HG02973 (cell line): ENCODE measurements around the gene SHANK1.

Source experiments
- ATAC-seq: cut with Tn5 transposase; IDR thresholded peaks from one replicate; pipeline ENCODE4 v1.9.1; 2021; ENCODE audit warnings: moderate library complexity; ENCODE audit not compliant: unreplicated experiment

SHANK1 gene

GRCh38 chr19:50729894-50730293 is 10.3 kb upstream of the SHANK1 start:
- ATAC-seq = no peak

GRCh38 chr19:50728084-50728737 is 8.6 kb upstream of the SHANK1 start:
- no peak for ATAC-seq

- ATAC-seq = no peak
These were observed 6.3 kb upstream of the SHANK1 start for GRCh38 chr19:50725911-50726230.

- peak; percentile 24 for ATAC-seq
These were observed 5.8 kb upstream of the SHANK1 start for GRCh38 chr19:50725218-50725910.

DNA sequence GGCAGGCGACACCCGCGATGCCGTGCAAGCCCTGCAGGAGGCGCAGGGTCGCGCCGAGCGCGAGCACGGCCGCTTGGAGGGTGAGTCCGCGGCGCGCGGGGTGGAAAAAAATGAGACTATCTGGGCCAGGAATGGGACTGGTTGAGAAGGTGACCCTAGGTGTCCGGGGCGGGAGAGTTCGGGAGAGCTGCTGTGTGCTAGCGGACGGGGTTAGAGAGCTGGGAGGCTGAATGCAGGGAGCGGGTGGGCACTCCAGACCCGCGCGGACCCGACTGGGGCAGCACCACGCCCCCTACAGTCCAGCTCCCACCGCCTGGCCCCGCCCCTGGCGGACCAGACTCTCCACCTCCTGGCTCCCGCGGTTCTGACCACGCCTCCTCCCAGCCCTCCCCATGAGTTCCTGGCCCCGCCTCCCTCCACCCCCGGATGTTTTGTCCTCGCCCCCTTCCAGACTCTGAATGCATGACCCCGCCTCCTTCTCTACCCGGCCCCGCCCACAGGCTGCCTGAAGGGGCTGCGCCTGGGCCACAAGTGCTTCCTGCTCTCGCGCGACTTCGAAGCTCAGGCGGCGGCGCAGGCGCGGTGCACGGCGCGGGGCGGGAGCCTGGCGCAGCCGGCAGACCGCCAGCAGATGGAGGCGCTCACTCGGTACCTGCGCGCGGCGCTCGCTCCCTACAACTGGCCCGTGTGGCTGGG is 5.1 kb upstream of the SHANK1 start:
- peak; percentile 67 for ATAC-seq

GRCh38 chr19:50723735-50724521 is 4.3 kb upstream of the SHANK1 start:
- ATAC-seq = no peak

- no peak for ATAC-seq
These were observed 3.5 kb upstream of the SHANK1 start, which contains the start of gene CLEC11A for GRCh38 chr19:50723069-50723468. CLEC11A (plus strand) TSS chr19:50723364; CDS start chr19:50723526, 162 bp downstream.

- no peak for ATAC-seq
These were observed 2.8 kb upstream of the SHANK1 start for GRCh38 chr19:50722201-50723013.

GRCh38 chr19:50721441-50722137 is 2.0 kb upstream of the SHANK1 start:
- no peak for ATAC-seq

- ATAC-seq = no peak
These were observed 1.3 kb upstream of the SHANK1 start for GRCh38 chr19:50720921-50721381.

DNA sequence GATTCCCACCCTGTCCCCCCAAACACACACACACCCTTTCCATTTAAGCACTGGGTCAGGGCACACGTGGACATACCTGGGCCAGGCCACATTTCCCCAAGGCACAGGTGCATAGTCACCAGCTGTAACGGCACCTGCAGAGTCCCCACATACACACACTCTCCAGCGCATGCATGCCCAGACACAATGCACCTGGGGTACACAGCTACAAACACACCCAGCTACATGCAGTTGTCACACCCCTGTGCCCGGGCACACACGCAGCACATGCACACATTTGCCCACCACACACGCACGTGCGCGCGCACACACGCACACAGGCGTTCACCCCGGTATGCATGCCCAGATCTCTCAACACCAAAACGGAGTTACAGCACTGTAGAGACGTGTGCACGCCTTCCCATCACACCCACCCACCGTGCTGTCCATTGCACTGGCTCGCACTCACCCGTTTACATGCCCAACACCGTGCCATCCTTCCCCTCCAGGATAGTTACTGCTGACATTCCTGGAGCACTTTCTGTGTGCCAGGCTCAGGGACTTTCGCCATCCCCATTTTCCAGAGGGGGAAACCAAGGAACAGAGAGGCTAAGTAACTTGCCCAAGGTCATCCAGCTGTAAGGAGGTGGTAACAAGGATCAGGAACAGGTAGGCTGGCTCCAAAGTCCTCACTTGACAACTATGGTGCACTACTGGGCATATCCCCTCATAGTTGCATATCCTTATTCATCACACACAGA is 749 bp upstream of the SHANK1 start:
- ATAC-seq = no peak

DNA sequence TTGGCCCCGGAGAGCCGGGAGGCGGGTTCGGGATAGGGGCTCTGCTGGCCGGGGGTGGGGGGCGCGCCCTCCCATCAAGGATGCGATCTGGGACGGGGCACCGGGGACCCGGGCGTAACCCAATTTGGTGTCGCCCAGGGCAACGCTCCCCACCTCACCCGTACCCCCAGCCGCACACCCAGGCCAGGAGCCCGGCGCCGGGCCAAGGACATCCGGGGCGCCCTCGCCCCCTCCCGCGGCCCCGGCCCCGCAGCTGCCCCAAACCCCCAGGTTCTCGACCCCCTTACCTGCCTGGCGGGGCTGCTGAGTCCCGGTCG is 525 bp downstream of the SHANK1 start:
- ATAC-seq = no peak

GRCh38 chr19:50718255-50719118 is 1.1 kb downstream of the SHANK1 start:
- no peak for ATAC-seq

DNA sequence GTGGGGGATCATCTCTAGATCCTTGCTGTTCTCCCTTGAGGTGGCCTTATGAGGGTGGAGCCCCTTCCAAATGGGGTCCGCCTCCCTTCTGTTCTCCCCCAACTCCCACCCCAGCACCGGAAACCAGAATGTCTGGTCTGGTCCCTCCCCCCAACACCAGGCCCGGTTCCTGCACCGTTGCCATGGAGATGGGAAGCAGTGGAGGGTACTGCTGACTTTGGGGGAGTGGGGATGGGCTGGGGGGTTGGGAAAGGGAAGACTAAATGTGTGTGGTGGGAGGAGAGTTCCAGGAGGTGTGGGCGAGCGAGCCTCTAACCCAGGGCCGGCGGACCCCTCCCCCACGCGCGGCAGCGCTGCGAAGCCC is 1.7 kb downstream of the SHANK1 start:
- no peak for ATAC-seq

DNA sequence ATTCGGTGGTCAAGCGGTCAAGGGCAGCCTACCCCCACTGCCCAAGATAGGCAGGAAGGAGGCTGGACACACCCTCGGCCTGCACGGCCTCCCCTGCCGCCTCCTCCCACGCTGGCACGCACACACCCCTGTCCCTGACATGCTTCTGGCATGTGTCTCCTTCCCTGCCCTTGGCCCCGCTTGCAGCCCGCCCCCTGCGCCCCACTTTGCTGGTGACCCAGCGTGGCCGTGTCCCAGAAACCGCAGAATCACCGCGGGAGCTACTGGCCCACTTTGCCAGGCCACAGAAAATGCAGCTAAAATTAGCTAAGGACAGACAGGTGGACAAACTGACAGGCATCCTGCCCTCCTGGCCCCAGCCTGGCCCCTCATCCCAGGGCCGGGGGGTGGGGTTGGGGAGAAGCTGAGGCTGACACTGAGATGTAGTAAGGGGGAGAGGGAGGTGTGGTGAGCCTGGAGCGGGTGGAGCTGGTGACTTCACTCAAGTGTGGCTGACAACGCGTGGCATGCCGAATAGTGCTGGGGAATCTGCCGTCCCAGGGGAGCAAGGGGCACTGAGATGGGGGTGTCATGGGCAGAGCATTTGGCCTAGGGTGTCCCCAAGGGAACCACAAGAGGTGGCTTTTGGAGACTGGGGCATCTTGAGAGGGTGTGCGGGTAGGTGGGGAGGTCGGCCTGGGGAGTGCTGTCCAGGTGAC is 2.4 kb downstream of the SHANK1 start:
- no peak for ATAC-seq

- no peak for ATAC-seq
These were observed 3.2 kb downstream of the SHANK1 start for GRCh38 chr19:50716178-50717025.
